ENCODE data around the gene PRR23E. TPM values are rescaled to one million over a fixed set of nuclear protein-coding genes. Genes with fewer than 3 reads are reported as not detected.

The PRR23E gene
- total RNA-seq, 1 donor from 2014 or later: not detected

DNA sequence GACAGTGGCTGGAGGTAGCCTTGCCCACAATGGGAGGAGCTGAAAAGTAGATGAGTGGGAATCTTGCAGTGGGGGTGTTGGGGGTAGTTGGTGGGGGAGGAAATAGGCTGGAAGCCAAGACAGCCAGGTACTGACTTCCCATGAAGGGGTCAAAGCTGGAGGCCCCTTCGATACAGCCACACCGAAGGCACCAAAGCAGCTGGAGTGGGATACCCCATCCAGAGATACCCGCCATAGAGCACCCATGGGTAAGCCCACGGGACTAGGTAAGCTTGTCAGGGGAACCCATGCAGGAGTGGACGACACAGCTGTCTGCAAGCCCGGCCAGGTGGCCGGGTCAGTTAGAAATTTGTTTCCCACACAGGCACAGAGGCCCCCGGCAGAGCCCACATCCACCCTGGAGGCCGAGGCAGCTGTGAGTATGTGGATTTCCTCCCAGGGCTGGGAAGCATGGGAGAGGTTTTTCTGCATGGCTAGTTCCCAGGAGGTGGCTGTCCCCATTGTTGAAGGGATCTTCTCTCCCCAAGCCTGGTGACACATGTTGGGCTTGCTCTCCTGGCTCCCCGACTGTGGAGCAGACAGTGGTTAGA lies 28.6 kb downstream of the PRR23E start:
- no peak for DNase-seq (ENCODE audit: low read depth)

GRCh38 chr3:127222163-127222562 lies 29.2 kb downstream of the PRR23E start:
- DNase-seq (ENCODE audit: low read depth): no peak

DNA sequence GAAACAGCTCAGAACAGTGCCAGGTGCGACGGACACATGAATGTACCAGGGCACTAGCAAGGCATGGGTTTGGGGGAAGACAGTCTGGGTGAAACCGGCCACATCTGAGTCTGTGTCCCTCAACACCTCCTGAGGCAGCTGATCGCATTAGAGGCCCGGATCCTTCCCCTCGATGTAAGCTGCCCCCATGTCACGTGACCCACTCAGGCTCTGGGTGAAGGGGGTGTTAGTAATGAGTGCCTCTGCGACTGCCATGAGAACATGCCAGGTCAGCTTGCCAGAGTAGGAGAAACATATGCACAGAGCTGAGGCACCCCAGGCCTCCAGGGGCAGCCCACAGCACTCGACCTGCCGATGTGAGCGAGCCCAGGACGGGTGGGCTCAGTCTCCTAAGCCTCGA lies 29.7 kb downstream of the PRR23E start:
- DNase-seq (ENCODE audit: low read depth): no peak

DNA sequence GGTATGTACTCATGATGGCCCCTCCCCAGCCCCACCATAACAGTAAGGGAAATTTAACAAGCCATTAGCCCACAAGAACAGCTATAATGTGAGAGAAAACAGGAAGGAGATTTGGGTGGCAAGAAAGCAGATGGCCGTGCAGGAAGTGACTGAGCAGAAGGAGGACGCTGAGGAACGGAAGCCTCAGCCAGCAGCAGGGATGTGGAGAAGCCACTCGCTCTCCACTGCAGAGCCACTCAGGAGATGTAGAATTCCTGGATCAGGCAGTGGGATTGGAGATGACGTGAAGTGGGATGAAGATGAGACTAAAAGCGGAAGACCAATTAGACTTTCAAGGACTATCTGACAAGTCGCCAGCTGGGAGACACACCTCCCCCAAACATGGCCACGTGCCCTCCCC lies 31.2 kb downstream of the PRR23E start:
- no peak for DNase-seq (ENCODE audit: low read depth)

- DNase-seq (ENCODE audit: low read depth): no peak
These were observed 33.5 kb downstream of the PRR23E start for GRCh38 chr3:127226457-127226856.

DNA sequence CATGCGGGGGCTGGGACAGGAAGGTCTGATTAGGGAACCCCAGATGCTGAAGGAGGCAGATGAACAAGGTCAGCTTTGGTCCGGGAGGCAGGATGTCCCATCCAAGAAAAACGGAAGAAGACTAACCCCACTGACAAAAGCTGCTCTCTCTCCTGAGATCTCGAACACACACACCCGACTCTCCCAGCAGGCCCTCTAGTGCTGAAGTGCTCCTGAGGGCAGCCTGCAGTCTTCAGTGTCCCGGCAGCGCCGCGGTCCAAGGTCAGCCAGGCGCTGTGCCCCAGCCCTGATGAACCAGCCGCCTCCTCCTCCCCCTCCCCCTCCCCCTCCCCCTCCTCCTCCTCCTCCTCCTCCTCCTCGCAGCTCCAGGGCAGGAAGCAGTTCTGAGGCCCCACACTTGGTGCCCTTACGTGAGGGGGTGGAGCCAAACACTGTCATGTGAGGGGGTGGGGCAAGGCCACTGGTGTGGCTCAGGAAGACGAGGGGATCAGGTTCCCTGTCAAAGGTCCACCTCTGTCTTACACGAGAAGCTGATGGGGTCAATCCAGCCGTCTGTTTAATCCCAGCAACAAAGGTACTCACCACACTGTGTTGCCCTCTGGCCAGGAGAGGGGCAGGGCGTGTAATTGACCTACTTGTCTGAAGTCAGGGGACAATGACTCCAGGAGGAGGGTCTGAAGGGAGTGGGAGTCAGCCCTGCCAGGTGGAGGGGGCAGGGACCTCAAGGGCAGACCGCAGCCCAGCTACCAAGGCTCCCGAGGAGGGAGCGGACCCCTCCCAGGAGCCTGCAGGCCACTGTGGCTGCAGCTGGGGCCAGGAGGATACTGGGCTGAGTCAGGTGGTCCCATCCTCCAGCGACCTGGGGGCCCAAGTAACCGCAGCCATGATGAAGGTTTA lies 34.3 kb downstream of the PRR23E start:
- no peak for DNase-seq (ENCODE audit: low read depth)

DNA sequence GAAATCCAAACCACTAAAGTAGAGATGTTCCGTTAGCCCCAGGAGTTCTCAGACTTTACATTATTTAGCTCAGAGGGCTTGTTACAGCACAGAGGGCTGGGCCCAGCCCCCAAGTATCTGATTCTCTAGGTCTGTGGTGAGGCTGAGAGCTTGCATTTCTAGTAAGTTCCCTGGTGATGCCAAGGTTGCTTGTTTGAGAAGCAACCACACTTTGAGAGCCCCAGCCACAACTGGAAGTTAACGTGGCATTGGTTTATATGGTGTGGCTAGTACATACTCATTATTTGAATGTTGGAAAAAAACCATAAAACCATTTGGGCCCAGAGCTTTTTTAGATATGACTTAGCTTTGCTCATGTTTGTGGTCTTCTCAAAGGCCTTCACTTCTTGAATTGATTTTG lies 35.9 kb downstream of the PRR23E start:
- no peak for DNase-seq (ENCODE audit: low read depth)

DNA sequence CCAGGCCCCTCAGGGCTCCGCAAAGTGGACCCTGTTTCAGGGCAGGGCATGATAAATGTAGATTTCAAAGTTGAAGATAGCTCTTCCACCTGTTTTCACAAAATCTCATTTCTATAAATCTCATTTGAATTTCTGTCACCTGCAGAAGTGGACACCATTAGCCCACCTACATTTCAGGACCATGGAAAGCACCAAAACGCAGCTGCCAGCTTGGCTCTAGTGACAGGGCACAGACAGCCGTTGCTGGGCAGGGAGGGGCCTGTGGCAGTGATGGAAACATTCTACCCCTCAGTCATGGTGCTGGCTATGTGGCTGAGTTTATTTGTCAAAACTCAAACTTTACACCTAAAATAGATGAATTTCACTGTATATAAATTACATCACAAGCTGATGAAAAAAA lies 40.4 kb downstream of the PRR23E start:
- peak; percentile 56 for DNase-seq (ENCODE audit: low read depth)

- DNase-seq (ENCODE audit: low read depth): no peak
These were observed 41.8 kb downstream of the PRR23E start for GRCh38 chr3:127234778-127235177.

GRCh38 chr3:127235706-127236105 lies 42.8 kb downstream of the PRR23E start:
- no peak for DNase-seq (ENCODE audit: low read depth)

- no peak for DNase-seq (ENCODE audit: low read depth)
These were observed 44.9 kb downstream of the PRR23E start for GRCh38 chr3:127237835-127238234.

DNA sequence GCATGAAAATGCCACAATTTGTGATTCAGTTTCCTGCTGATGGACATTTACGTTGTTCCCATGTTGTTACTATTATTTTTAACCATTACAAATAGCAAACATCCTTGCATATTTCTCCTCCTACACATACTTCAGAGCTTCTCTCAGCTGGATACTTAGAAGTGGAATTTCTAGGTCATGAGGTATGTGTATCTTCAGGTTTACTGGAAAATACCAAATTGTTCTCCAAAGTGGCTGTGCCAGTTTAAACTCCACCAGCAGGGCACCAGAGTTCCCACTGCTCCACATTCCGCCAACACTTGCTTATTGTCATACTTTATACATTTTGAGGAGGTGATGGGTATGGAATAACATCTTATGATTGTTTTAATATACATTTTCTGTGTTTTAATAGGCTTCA lies 45.7 kb downstream of the PRR23E start:
- DNase-seq (ENCODE audit: low read depth): no peak

DNA sequence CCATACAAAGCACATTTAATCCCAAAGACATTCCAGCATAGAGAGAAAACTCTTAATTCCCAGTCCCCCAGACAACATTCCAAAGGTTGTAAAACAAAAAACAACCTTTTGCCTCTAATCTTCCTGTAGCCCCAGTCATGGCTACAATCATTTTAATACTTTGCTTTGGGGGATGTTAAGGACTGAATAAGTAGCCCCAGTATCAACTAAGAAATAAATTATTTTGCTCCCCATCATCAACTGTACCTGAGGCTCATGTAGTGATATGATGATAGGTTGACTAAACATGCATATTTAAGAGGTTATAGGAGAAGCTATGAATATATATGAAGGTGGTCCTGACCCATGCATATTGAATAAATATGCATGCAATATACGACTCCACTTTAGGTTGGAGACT lies 54.4 kb downstream of the PRR23E start:
- no peak for DNase-seq (ENCODE audit: low read depth)

Other genes with a start within 250 kb of the PRR23E start
- gene PLXNA1, start 210.0 kb upstream of the PRR23E start, total RNA-seq: 209 and 320 TPM in 2 replicates
- not detected in 2 replicates for gene PRR20G, start 94.9 kb downstream of the PRR23E start, total RNA-seq

All from myocyte (in vitro differentiated cells).